GM12878 (cell line): ENCODE measurements around the gene DNAJB4. TPM values are rescaled to one million over a fixed set of nuclear protein-coding genes. Genes with fewer than 3 reads are reported as not detected.

Source experiments
- ATAC-seq: fragments of 200-7000 bp; cut with Tn5 transposase; 3 replicates; pipeline ENCODE4 v1.9.1; 2020; ENCODE audit warnings: mild to moderate bottlenecking, moderate library complexity
- BruUV-seq: library from RNA; stranded (reverse); fragments of 400-500 nt; replicated peaks from 2 replicates; lab custom pipeline; 2021; lab: Mats Ljungman, UMichigan
- CTCF ChIA-PET: fragments of 300-600 bp; sonication (Branson Sonifier 250); formaldehyde crosslinking; extraction: SDS; loops from one replicate; lab custom pipeline; 2021; ENCODE audit warnings: inconsistent platforms; lab: Yijun Ruan, JAX
- POLR2A ChIA-PET: fragments of 350-600 bp; formaldehyde crosslinking; extraction: SDS; loops from one replicate; lab custom pipeline; 2021; ENCODE audit warnings: inconsistent platforms; lab: Charles Lee
- RAD21 ChIA-PET: fragments of 300-600 bp; sonication (Branson Sonifier 250); formaldehyde crosslinking; loops from one replicate; lab custom pipeline; 2023; ENCODE audit warnings: antibody characterized with exemption; ENCODE audit not compliant: unreplicated experiment; lab: Charles Lee
- SMC1A ChIA-PET: fragments of 300-600 bp; sonication (Branson Sonifier 250); formaldehyde crosslinking; loops from one replicate; lab custom pipeline; 2023; ENCODE audit not compliant: unreplicated experiment, uncharacterized antibody; lab: Charles Lee
- DNase-seq: peaks from one replicate; pipeline ENCODE4 v3.0.0-alpha.2; 2011; ENCODE audit warnings: low read depth, low spot score
- FAIRE-seq: peaks from 3 replicates; lab custom pipeline; 2011; peaks lifted over from hg19 to GRCh38; lab: Jason Lieb, UNC
- H2AFZ ChIP-seq: 2 replicates; pipeline ENCODE4 v1.6.0; 2011; ENCODE audit warnings: low read depth, low read length, control low read depth; ENCODE audit not compliant: control insufficient read depth
- H3K27ac ChIP-seq: 2 replicates; pipeline ENCODE4 v1.5.1; 2011; ENCODE audit warnings: control low read depth; ENCODE audit not compliant: control insufficient read depth, insufficient read depth
- H3K27me3 ChIP-seq, 2 experiments: replicated peaks in 1 of 2; 2 replicates each; pipeline versions ENCODE4 v1.6.0 to v1.6.1; 2011; ENCODE audit warnings: low read length in 1 of 2; ENCODE audit not compliant: control insufficient read depth in 2 of 2, insufficient read depth in 2 of 2
- H3K36me3 ChIP-seq, 2 experiments: 2 replicates each; pipeline ENCODE4 v1.5.1; 2011; ENCODE audit warnings: low read length in 1 of 2; ENCODE audit not compliant: control insufficient read depth in 2 of 2, insufficient read depth in 2 of 2
- H3K4me1 ChIP-seq: 2 replicates; pipeline ENCODE4 v1.6.1; 2011; ENCODE audit warnings: mild to moderate bottlenecking, low read length, moderate library complexity, mixed read lengths; ENCODE audit not compliant: control insufficient read depth, insufficient read depth
- H3K4me2 ChIP-seq: 2 replicates; pipeline ENCODE4 v1.6.0; 2011; ENCODE audit warnings: control low read depth; ENCODE audit not compliant: control insufficient read depth, insufficient read depth
- H3K4me3 ChIP-seq: fragments of 200-600 bp; sonication (generic); 2 replicates; pipeline ENCODE4 v1.5.1; 2016
- H3K79me2 ChIP-seq: 2 replicates; pipeline ENCODE4 v1.6.0; 2011; ENCODE audit warnings: low read length; ENCODE audit not compliant: control insufficient read depth, insufficient read depth
- H3K9ac ChIP-seq: 2 replicates; pipeline ENCODE4 v1.8.0; 2011; ENCODE audit warnings: low read length, control low read depth, mixed read lengths; ENCODE audit not compliant: control insufficient read depth, insufficient read depth
- H3K9me3 ChIP-seq: replicated peaks from 3 replicates; pipeline ENCODE4 v1.5.1; 2011; ENCODE audit warnings: mild to moderate bottlenecking, low read length; ENCODE audit not compliant: control insufficient read depth, insufficient read depth
- H4K20me1 ChIP-seq: 2 replicates; pipeline ENCODE4 v1.6.0; 2011; ENCODE audit not compliant: control insufficient read depth, insufficient read depth
- ATF2 ChIP-seq: IDR thresholded peaks from 2 replicates; pipeline ENCODE4 v1.6.1; 2012; ENCODE audit warnings: low read length, inconsistent platforms
- BCL3 ChIP-seq: IDR thresholded peaks from 2 replicates; pipeline ENCODE4 v1.6.1; 2011; ENCODE audit warnings: borderline replicate concordance, low read depth, mild to moderate bottlenecking, moderate library complexity, low read length; ENCODE audit not compliant: insufficient read depth, poor library complexity, severe bottlenecking
- BRCA1 ChIP-seq: IDR thresholded peaks from 2 replicates; pipeline ENCODE4 v1.6.1; 2011; ENCODE audit warnings: low read depth, low read length, improper control_type of control experiment
- CBFB ChIP-seq: IDR thresholded peaks from 2 replicates; pipeline ENCODE4 v1.6.1; 2016; ENCODE audit warnings: antibody characterized with exemption, low read depth
- CEBPB ChIP-seq, 2 experiments: fragments of 150-350 bp in 1 of 2; IDR thresholded peaks; 2 replicates each; pipeline ENCODE4 v1.6.1; 2012 to 2014; ENCODE audit warnings: low read depth in 2 of 2, low read length in 2 of 2, borderline replicate concordance in 1 of 2, inconsistent platforms in 1 of 2
- EZH2 ChIP-seq: IDR thresholded peaks from 2 replicates; pipeline ENCODE4 v1.6.1; 2012; ENCODE audit warnings: low read depth, mild to moderate bottlenecking, control low read depth, inconsistent platforms, low read length, borderline replicate concordance; ENCODE audit not compliant: control insufficient read depth
- IRF4 ChIP-seq: IDR thresholded peaks from 2 replicates; pipeline ENCODE4 v1.6.1; 2011; ENCODE audit warnings: low read depth, low read length
- MTA3 ChIP-seq: IDR thresholded peaks from 2 replicates; pipeline ENCODE4 v1.6.1; 2012; ENCODE audit warnings: low read length, inconsistent platforms, borderline replicate concordance
- RELA ChIP-seq: fragments of 450-650 bp; IDR thresholded peaks from 2 replicates; pipeline ENCODE4 v1.8.0; 2014; ENCODE audit warnings: borderline replicate concordance; ENCODE audit not compliant: partially characterized antibody
- RUNX3 ChIP-seq: IDR thresholded peaks from 2 replicates; pipeline ENCODE4 v1.6.1; 2012; ENCODE audit warnings: low read length, inconsistent platforms
- STAT1 ChIP-seq: fragments of 450-650 bp; conservative IDR thresholded peaks from 2 replicates; pipeline ENCODE4 v1.6.1; 2014; ENCODE audit warnings: antibody characterized with exemption, mild to moderate bottlenecking
- TCF12 ChIP-seq: IDR thresholded peaks from 2 replicates; pipeline ENCODE4 v1.6.1; 2011; ENCODE audit warnings: low read depth, mild to moderate bottlenecking, low read length
- YY1 ChIP-seq: IDR thresholded peaks from 2 replicates; pipeline ENCODE4 v1.6.1; 2011; ENCODE audit warnings: low read depth, mild to moderate bottlenecking, low read length
- ZNF622 ChIP-seq: fragments of 450-650 bp; IDR thresholded peaks from 2 replicates; pipeline ENCODE4 v1.6.1; 2017; ENCODE audit warnings: mild to moderate bottlenecking, inconsistent platforms
- in situ Hi-C: fragments of 300-500 bp; cut with MboI; formaldehyde crosslinking; loops from 9 replicates; pipeline ENCODE4 v1.14.3; 2018; ENCODE audit warnings: mixed read lengths
- intact Hi-C: fragments of 100-400 bp; cut with micrococcal nuclease; formaldehyde crosslinking; loops from one replicate; pipeline ENCODE4 v1.14.2; 2022; ENCODE audit not compliant: unreplicated experiment
- polyA plus RNA-seq, 11 experiments: library from polyadenylated mRNA; depleted of rRNA in 4 of 11; unstranded in 6 of 11; stranded (reverse) in 5 of 11; fragments of >200 nt; fragmentation: Nextera tagmentation in 4 of 11; fragmentation: Illumina TruSeq in 1 of 11; extraction: Ambion mirVana in 4 of 11; extraction: Trizol in 1 of 11; gene quantifications; 1 replicate in 1 of 11; 2 replicates in 10 of 11; pipeline versions ENCODE4 v1.2.1 to v1.2.3, GENCODE V29; 2011 to 2016; ENCODE audit warnings: inconsistent platforms in 2 of 11, missing spikeins in 2 of 11, low read depth in 1 of 11
- total RNA-seq, 4 experiments: library from RNA; depleted of rRNA in 3 of 4; stranded (reverse); fragments of >200 nt in 3 of 4; fragmentation: Illumina TruSeq in 1 of 4; extraction: Trizol in 1 of 4; gene quantifications; 2 replicates each; pipeline versions ENCODE4 v1.2.1 to v1.2.3, GENCODE V29; 2013 to 2021
- TF ChIP-seq, protein P1 (sequence below): IDR thresholded peaks from 2 replicates; pipeline ENCODE4 v1.6.1; 2012; ENCODE audit warnings: low read depth, low read length, improper control_type of control experiment
- TF ChIP-seq, protein P2 (sequence below), 3 experiments: IDR thresholded peaks in 2 of 3; conservative IDR thresholded peaks in 1 of 3; 2 replicates each; pipeline ENCODE4 v1.5.1; 2011; ENCODE audit warnings: low read depth in 3 of 3, low read length in 3 of 3, mild to moderate bottlenecking in 3 of 3, control low read depth in 2 of 3, moderate library complexity in 2 of 3, inconsistent platforms in 1 of 3, mixed read lengths in 1 of 3; ENCODE audit not compliant: control insufficient read depth in 2 of 3, insufficient read depth in 1 of 3; ENCODE audit errors: extremely low read depth in 1 of 3

The DNAJB4 gene
- total and polyA plus RNA-seq, 10 of the 15 experiments (the other 5 are each of a cell fraction or from before 2014, with no cell fraction given) = 3.8 to 10.5 (median 6.6) TPM

DNA sequence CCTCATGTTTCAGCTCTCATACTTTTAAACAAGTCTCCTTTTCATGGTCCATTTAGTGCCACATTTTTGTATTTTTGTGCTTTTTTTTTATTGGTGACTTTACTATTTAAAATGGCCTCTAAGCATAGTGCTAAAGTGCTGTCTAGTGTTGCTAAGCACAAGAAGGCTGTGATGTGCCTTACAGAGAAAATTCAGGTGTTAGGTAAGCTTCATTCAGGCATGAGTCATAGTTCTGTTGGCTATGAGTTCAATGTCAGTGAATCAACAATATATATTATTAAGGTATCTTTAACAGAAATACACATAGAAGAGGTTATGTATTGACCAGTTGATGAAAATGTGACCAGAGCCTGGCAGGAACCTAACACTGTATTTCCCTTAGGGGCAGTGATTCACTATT lies 13.1 kb upstream of the DNAJB4 start:
- intact Hi-C loops = no loop called here
- in situ Hi-C loops = no loop called here
- Histone ChIP-seq H3K4me3 (no peak overlapping the region), H3K9me3 (no peaks in the 10 kb centered on the region), H2AFZ (no peak overlapping the region), H3K36me3 (no peaks in the 10 kb centered on the region), H3K4me2 (no peak overlapping the region), H3K4me1 (peaks cover 3% of the 10 kb centered on the region; the same call in 1 of the 2 replicates), H3K79me2 (no peaks in the 10 kb centered on the region), H4K20me1 (no peaks in the 10 kb centered on the region), H3K27me3 (no peaks in the 10 kb centered on the region), H3K9ac (no peak overlapping the region), H3K27ac (no peak overlapping the region)
- TF ChIP-seq CBFB (no peak), YY1 (no peak), MTA3 (no peak), ATF2 (no peak), TCF12 (no peak), RELA (no peak), EZH2 (no peak), ZNF622 (no peak), BRCA1 (no peak), RUNX3 (no peak), BCL3 (no peak), IRF4 (no peak), STAT1 (no peak), CEBPB (IDR thresholded peaks at IDR 0.05; ENCODE audit: borderline replicate concordance in 1 of 2, low read depth in 2 of 2, low read length in 2 of 2) (no peak)
- TF ChIP-seq, protein P1, sequence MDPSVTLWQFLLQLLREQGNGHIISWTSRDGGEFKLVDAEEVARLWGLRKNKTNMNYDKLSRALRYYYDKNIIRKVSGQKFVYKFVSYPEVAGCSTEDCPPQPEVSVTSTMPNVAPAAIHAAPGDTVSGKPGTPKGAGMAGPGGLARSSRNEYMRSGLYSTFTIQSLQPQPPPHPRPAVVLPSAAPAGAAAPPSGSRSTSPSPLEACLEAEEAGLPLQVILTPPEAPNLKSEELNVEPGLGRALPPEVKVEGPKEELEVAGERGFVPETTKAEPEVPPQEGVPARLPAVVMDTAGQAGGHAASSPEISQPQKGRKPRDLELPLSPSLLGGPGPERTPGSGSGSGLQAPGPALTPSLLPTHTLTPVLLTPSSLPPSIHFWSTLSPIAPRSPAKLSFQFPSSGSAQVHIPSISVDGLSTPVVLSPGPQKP = no peak
- TF ChIP-seq, protein P2, sequence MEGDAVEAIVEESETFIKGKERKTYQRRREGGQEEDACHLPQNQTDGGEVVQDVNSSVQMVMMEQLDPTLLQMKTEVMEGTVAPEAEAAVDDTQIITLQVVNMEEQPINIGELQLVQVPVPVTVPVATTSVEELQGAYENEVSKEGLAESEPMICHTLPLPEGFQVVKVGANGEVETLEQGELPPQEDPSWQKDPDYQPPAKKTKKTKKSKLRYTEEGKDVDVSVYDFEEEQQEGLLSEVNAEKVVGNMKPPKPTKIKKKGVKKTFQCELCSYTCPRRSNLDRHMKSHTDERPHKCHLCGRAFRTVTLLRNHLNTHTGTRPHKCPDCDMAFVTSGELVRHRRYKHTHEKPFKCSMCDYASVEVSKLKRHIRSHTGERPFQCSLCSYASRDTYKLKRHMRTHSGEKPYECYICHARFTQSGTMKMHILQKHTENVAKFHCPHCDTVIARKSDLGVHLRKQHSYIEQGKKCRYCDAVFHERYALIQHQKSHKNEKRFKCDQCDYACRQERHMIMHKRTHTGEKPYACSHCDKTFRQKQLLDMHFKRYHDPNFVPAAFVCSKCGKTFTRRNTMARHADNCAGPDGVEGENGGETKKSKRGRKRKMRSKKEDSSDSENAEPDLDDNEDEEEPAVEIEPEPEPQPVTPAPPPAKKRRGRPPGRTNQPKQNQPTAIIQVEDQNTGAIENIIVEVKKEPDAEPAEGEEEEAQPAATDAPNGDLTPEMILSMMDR (IDR thresholded peaks at IDR 0.05 in 2 of 3, conservative IDR thresholded peaks at IDR 0.05 in 1 of 3; ENCODE audit: control insufficient read depth in 2 of 3, extremely low read depth in 1 of 3, insufficient read depth in 1 of 3, low read depth in 3 of 3, low read length in 3 of 3) = no peak
- no peak for DNase-seq
- SMC1A ChIA-PET = interaction anchor here (0.6 to 1.3 kb wide), 3 partner anchors 11 to 121 kb away, joined by 3 to 4 read pairs (median 3); no protein-coding TSS in a partner anchor
- BruUV-seq = no TSS peak
- no peak for FAIRE-seq
- RAD21 ChIA-PET = no interaction called here
- POLR2A ChIA-PET = interaction anchor here (0.6 to 1.5 kb wide), 2 partner anchors 9 to 40 kb away, joined by 3 to 8 read pairs; no protein-coding TSS in a partner anchor
- CTCF ChIA-PET = interaction anchor here (0.7 to 1.1 kb wide), 2 partner anchors 11 to 21 kb away, joined by 4 read pairs; no protein-coding TSS in a partner anchor
- ATAC-seq = no peak
